Activated T-cell treated with anti-CD3 and anti-CD28 coated beads for 1 hour (primary cell): ENCODE results near the gene CCNI2.
"Not testable (repeated sequence)": the region's sequence is repeated elsewhere in the genome, so short reads cannot be mapped to it uniquely, and the experiment has no call there.

Experiments used
- DNase-seq: peaks from one replicate; pipeline ENCODE4 v3.0.0-alpha.2; 2020; ENCODE audit warnings: low read depth

The CCNI2 gene

GRCh38 chr5:132781029-132781428 lies 33.8 kb downstream of the CCNI2 start:
- DNase-seq, result no peak

GRCh38 chr5:132782101-132782500 lies 34.9 kb downstream of the CCNI2 start:
- DNase-seq, result no peak

GRCh38 chr5:132785365-132785764 lies 38.1 kb downstream of the CCNI2 start:
- DNase-seq, result no peak

DNA sequence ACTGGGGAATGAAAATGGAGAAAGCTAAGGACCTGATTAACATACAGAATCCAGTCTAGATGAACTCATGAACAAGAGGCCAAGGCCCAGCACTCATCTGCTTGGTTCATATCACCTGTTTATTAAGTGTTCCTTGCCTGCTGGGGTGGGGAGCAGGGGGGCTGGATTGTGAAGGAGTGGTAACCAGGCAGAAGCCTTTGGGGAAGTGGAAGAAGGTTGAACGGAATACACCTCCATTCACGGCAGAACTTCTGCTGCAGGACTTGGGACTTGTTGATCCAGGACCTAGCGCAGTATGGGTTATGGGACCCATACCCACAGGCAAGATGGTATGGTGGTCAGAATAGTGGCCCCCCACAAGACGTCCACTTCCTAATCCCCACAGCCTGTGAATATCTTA lies 38.6 kb downstream of the CCNI2 start:
- DNase-seq, result no peak

DNA sequence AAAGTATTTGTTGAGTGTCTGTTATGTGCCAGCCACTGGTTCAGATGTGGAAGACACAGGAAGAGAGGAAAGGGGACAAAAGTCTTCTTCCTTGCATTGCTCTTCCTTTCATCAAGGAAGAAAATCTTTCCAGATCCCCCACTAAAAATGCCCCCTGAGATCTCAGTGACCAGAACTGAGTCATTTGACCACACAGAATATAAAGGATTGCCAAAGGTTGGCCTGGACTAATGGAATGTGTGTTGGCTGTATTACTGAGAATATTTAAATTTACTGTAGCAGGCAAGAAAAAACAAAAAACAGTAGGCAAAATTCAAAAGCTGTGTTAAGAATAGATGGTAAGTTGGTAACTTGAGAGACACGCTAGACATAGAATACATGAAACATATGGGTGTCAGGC lies 39.9 kb downstream of the CCNI2 start:
- no peak for DNase-seq

GRCh38 chr5:132788508-132788907 lies 41.3 kb downstream of the CCNI2 start:
- DNase-seq, result no peak

DNA sequence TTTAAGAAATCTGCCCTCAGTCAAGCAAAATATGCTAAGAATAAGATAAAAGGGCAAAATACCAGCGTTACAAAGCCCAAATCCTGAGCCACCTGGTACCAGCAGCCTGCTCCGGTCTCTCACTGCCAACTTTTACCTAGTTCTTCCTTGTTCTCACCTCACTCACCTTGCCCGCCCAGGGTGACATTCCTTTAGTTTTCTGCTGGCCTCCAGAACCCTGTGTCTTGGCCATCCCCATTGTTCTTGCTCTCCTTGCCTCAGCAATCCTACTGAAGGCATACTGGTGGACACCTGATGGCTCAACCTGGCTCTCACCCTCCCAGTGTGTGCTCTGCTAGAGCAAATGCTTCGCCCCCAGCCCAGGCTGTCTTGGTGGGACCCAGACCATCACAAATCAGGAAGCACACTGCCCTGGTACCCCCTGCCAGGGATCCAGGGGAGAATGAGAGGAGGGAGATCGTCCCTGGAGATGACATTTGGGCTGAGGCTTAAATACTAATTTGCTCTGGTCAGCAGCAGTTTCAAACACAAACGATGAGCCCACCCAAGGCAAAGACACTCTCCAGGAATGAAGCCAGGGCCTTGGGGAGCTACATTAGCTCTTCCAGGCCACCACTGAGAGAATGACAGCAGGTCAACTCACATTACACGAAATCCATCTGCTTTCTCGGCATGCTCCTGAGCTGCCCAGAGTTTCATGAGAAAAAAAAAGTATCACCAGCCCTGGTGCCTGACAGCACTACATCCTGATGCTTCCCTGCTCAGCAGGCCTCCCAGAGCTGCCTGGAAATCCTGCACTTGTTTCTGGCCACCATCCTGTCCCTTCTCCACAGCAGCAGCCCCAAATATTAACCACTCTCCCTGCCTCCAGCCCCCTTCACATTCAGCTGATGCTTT lies 42.0 kb downstream of the CCNI2 start:
- DNase-seq, result no peak

- no peak for DNase-seq
These were observed 43.1 kb downstream of the CCNI2 start for GRCh38 chr5:132790201-132790865.

DNA sequence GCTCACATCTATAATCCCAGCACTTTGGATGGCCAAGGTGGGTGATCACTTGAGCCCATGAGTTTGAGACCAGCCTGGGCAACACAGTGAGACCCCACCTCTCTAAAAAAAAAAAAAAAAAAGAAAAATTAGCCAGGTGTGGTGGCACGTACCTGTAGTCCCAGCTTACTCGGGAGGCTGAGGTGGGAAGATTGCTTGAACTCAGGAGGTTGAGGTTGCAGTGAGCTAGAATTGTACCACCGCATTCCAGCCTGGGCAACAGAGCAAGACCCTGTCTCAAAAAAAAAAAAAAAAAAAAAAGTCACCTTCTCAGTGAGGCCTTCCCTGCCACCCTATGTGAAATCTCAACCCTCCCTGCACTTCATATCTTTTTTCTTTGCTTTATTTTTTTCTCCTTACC lies 43.8 kb downstream of the CCNI2 start:
- no peak for DNase-seq

GRCh38 chr5:132797651-132798050 lies 50.4 kb downstream of the CCNI2 start:
- no peak for DNase-seq

DNA sequence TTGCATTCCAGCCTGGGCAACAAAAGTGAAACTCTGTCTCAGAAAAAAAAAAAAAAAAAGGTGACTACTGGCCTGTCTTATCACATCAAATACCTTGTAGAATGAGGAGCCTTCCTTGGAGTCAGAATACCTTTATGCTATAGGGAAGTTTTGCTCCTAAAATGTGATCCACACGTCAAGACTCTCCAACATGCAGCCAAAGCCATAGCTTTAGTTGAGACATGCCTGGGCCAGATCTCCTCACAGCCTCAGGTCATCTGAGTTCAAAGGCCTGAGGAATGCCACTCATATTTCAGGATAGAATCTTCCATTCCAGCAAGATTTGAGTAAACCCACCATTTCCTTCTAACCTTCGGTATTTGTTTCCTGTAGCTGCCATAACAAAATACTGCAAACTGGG lies 52.2 kb downstream of the CCNI2 start:
- no peak for DNase-seq

GRCh38 chr5:132800545-132800944 lies 53.3 kb downstream of the CCNI2 start:
- no peak for DNase-seq

- no peak for DNase-seq
These were observed 54.9 kb downstream of the CCNI2 start for GRCh38 chr5:132802044-132802684.

DNA sequence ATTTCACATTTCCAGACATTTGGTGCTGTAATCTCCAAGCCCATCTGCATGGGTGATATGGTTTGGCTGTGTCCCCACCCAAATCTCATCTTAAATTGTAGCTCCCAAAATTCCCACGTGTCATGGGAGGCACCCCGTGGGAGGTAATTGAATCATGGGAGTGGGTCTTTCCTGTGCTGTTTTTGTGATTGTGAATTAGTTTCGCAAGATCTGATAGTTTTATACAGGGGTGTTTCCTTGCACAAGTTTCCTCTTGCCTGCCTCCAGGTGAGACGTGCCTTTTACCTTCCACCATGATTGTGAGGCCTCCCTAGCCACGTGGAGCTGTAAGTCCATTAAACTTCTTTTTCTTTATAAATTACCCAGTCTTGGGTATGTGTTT lies 55.5 kb downstream of the CCNI2 start:
- not testable (repeated sequence) for DNase-seq
